Measurements from ENCODE around the gene MUC5AC.

The MUC5AC gene

GRCh38 chr11:1122664-1123002 lies 35.1 kb upstream of the MUC5AC start:
- DNase-seq: no peak

- DNase-seq: no peak
Measured at GRCh38 chr11:1123970-1124369, 33.8 kb upstream of the MUC5AC start.

DNA sequence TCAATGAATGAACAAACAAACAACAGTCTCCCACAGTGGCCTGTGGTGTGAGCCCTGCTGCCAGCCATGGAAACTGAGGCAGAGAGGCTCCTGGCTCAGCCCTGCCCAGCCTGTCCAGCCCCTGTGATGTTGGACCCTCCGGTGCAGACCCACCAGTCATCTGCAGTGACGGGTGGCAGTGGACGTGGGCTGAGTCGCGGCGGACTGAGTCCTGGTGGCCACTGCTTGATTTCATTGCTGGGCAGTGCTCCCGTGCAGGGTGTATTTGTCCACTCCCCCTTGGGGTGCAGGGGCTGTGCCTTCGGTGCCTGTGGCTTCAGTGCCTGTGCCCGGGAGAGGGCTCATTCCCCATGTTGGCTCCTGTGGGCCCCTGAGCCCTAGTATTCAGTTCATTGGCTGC lies 31.9 kb upstream of the MUC5AC start:
- no peak for DNase-seq

DNA sequence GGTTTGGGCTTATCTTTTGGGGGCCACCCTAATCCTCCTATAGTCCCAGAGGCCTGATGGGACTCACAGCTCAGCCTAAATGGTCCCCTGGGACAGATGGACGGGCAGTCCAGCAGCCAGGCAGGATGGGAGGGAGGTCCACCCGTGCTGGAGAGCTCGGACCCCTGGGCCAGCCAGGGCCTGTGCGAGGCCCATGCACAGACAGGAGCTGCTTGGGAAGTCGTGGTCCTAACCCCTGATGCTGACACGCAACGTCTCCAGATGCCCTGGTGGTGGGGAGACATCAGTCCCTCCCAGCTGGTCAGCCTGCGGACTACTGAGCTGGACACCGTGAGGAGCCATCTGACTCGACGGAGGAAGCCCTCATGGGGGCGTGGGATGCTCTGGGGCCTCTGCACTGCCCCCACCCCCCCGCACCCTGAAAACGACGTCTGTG lies 31.2 kb upstream of the MUC5AC start:
- no peak for DNase-seq

DNA sequence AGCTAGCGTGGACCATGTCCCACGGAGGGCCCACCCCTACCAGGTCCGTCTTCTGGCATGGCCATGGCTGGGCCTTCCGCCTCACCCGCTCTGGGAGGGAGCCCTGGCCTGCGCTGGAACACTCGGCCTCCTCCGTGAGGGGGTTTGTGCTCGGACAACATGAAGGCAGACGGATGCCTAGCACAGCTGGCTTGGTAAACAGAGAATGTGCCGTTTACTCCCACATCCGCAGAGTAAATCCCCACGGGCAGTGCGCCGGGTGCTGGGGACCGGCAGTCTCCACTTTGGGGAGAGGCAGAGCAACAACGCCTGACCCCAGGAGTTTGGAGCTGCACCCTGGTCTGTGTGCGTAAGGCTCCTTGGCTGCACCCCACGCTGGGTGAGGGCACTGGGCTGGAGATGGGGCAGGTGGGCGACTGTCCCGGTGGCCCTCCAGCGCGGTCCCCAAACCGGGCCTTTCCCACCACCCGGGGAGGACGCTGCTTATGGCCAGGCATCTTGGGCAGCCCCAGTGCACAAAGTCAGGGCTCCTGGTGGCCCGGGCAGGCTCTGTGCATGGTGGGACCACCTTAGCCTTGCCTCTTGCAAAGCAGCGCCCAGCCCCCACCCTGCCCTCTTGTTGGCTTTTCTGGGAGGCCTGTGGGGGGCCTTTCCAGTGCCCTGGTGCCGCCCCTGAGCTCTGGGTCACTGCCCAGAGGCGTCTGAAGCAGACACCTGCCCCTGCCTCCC lies 30.7 kb upstream of the MUC5AC start:
- DNase-seq: no peak

GRCh38 chr11:1127664-1128162 lies 30.0 kb upstream of the MUC5AC start:
- no peak for DNase-seq

DNA sequence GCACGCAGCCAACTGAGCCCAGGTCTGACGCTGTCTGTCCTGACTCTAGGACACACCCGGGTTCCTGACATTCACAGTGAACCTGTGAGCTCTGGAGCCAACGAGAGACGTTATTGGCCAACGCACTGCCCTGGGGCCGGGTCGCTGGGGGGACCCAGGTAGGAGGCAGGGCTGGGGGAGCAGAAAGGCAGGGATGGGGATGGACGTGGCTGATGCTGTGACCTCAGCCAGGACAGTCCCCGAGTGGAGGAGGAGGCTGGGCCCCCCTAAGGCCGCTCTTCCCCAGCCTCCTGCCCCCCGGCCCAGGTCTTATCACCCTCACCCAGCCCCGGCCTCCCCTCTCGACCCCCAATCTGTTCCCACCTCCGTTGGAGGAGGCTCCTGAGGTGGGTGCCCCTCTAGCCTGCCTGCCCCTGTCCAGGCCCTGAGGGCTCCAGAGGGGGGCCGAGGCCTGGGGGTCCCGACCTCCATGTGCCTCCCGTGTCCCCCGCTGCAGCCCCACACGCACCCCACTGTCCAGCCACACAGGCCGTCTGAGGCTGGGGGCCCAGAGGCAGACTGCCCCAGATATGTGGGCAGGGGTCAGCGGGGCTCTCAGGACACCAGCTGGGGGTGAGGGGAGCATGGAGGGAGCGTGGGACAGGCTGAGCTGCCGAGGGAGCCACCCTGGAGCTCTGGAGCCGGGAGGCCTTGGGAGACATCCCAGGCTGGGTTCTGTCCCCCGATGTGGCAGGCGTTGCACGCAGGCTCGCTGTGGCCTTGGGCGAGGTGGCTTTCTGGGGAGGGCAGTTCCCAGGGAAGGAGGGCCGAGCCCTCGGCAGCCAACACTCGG lies 29.2 kb upstream of the MUC5AC start:
- DNase-seq: no peak

DNA sequence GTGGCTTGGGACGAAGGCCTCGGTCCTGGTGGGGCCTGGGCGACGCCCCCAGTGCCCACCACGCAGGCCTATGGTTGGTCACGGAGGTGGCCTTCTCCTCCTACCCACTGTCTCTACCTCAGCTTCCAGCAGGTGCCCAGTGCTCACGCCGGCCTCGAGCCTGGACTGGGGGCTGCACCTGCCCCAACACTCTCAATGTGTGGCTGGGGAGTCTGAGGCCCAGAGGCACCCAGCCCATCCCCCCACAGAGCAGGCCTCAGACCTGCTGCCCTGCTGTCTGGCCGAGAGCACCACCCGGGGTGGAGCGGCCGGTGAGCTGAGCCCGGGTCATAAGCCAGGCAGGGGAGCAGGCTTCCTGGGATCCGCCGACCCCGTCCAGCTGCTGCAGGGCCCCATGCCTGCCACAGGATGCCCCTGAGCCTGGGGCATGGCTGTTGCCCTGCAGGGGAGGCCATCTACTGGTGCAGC lies 28.6 kb upstream of the MUC5AC start:
- DNase-seq: no peak

DNA sequence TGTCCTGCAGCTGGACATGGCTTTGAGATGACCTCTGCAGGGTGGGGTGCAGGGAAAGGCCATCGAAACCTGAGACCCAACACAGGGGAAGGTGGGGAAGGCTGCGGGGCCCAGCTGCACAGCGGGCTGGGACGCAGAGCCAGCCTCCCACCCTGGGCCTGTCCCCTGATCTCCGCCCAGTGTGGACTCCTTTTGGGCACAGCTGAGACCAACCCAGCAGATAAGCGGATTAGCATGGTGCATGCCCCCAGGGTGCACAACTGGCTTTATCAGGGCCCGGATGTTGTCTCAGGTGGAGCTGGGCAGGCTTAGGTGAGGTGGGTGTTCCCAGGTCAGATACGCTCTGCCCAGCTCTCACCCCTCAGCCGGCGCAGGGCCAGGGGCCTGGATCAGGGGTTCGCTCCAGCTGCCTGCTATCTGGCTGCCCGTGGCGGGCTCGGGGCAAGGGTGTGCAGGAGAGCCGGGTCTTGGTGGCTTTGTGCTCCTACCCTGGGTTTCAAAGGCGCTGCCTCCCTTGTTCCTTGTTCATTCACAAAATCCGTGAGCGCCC lies 28.1 kb upstream of the MUC5AC start:
- no peak for DNase-seq

DNA sequence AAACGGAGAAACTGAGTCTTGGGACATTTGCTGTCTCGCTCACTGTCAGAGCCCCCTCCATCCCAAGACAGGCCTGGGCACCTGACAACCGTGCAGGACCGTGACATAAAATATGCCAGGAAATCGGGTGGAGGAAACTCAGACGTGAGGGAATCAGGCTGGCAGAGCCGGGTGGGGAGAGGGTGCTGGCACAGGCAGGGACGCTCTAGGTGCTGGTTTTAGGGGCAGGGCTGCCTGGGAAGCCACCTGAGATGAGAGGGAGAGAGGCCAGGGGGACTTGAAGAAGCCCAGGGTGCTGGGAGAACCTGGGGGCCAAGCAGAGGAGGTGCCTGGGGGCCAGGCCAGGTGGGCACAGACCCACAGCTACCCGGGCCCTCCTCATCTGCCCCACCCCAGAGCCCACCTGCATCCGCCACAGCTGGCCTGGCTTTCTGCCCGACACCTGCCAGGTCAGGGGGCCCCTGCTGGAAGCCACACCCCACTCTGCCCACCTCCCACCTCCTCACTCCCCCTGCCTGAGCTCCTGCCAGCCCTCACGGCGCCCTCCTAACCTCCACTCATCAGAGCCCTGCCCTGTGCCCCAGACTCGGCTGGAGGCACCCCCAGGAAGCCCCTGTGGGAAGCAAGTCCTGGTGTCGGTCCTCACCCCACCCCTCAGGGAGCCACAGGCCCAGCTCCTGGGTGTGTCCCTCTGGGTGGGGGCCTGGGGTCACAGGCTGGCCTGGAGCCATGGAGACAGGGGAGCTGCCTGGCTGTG lies 27.3 kb upstream of the MUC5AC start:
- no peak for DNase-seq

DNA sequence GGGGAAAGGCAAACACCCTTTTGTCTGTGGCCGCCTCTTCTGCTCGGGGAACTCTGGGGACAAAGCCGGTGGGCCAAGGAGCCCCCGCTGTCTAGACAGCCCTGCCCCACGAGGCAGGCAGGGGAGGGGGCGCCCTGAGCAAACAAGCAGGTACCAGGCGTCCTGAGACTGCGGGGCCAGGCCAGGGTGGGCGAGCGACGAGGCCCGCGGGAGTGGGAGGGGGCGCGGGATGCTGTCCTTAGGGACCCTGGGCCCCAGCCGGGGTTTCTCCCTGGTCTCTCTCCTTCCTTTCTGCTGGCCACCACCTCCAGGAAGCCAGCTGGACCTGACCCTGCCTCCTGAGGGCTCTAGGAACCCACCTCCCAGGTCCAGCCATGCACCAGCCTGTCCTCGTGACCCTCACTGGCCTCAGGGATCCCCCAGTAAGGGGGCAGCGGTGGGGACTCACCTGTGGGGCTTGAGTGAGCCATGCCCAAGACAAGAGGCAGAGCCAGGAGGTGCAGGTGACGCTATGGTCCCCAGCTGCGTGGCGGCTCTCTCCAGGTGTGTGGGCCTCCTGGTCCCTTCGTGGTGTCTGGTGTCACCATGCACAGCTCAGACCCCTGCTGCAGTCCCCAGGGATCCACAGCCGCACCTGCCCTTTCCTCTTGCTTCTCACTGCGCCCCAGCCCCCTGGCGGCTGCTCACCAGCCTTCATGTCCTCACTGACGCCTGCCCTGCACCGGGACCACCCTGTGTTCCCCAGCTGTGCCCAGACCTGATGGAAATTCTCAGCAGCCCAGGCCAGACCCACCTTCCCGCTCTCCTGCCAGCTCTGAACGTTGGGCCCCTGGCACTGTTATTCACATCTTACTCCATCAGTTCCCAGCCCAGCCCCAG lies 26.5 kb upstream of the MUC5AC start:
- DNase-seq: no peak

DNA sequence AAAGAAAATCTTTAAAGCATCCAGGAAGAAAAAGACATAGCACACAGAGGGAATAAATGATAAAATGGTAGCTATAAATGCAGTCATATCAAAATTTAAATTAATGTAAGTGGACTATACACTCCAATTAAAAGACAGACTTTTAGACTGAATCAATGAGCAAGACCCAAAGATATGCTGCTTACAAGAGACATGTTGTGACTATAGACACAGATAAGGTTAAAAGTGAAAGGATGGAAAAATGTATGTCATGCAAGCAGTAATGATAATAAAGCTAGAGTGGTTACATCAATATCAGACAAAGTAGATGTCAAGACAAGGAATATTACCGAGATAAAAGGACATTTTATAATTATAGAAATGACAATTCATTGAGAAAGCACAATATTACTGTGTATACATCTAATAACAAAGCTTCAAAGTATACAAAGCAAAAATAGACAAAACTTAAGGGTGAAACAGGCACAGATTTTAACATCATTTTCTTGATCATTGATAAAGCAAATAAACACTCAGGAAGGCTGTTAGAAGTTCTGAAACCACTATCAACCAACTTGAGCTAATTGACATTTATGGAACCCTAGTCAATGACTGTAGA lies 22.8 kb upstream of the MUC5AC start:
- no peak for DNase-seq

DNA sequence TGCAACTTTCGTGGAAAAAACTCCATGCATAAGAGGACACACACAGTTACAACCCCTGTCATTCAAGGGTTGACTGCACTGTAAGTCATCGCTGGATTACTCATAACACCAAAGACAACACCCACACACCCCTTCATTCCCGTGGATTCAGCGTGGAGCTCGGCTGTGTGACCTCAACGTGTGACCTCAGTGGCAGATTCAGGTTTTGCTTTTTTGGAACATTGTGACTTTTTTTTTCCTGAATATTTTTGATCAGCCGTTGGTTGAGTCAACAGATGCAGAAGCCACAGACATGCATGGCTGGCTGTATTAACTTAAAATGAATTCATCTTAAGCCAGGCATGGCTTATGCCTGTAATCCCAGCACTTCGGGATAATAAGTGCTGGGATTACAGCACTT lies 19.7 kb upstream of the MUC5AC start:
- no peak for DNase-seq

GRCh38 chr11:1139441-1140083 lies 18.2 kb upstream of the MUC5AC start:
- no peak for DNase-seq

DNA sequence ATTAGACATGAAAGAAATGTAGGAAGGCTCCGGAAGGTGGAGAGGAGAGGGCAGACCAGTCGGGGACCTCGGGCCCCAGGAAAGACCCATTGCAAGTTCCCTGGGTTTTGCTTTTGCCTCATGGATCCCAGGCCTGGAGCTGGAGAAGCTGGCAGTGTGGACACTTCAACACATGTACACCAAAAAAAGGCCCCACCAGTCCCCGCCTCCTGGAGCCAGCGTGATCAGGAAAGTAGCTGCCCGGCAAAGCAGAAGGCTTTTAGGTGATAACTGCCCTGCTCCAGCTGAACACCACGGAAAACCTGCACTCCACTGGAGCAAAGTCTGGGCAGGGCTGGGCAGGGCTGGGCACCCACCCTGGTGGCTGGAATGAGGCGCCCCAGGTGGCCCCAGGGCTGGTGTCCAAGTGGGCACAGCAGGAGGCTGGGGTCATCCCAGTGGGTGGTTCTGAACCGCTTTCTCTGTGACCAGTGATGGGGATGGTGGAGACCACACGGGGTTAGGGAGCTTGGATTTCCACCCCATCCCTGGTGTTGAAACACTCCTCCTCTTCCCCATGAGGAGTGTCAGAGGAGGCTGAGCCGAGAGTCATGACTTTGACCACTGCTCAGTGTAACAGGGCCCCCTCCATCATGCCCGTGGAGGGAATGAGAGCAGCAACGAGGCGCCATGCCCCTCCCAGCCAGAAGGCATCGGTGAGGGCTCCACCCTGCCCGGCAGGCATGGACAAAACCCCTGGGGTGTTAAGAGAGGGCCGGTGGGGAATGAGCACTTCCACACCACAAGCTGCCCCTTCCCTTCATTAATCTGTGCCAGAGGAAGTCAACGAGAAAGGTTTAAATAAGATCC lies 16.9 kb upstream of the MUC5AC start:
- no peak for DNase-seq

DNA sequence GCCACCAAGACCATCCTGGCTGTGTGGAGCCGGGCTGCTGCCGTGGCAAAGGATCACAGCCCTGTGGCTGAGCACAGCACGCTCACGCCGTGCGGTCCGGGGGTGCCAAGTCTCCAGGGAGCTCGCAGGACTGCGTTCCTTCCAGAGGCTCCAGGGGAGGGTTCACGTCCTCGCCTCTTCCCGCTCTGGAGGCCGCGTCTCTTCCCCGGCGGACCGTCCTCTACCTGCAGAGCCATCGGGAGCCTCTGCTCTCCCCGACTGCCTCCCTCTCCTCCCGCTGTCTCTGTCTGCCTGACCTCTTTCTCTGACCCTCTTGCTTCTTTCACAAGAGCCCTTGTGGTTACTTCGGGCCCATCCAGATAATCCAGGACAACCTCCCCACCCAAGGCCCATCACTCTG lies 11.4 kb upstream of the MUC5AC start:
- no peak for DNase-seq

GRCh38 chr11:1147792-1148191 lies 10.0 kb upstream of the MUC5AC start:
- no peak for DNase-seq

DNA sequence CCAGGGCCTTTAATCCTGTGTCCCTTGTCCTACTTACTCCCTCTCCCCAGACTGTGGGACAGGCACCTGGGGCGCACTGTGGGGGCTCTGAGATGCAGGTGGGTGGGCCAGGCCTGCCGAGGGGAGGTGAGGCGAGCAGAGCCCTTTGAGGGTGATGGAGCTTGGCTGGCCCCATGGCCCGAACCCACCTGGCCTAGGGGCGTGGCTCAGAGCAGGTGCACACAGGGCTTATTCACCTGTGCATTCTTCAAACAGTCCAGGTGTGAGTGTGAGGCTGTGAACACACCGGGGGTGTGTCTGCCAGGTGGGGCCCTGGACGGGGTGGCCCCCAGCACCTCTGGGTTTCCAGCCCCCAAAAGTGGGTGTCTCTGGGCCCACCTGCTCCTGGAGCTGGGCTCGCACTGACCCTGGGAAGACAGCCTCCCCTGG lies 9.0 kb upstream of the MUC5AC start:
- no peak for DNase-seq

- DNase-seq: no peak
Measured at GRCh38 chr11:1149545-1149944, 8.2 kb upstream of the MUC5AC start.

- no peak for DNase-seq
Measured at GRCh38 chr11:1150116-1150515, 7.6 kb upstream of the MUC5AC start.
